MM.1S (cell line): ENCODE results near the gene TET2.

Experiments used
- EZH2 ChIP-seq: fragments of 300-600 bp; sonication (generic); optimal IDR thresholded peaks from 2 replicates; pipeline ENCODE3; 2017; ENCODE audit warnings: low read depth, mild to moderate bottlenecking, antibody characterized with exemption, low read length, mixed read lengths
- TF ChIP-seq, protein P1 (sequence below): fragments of 300-600 bp; sonication (generic); IDR thresholded peaks from 2 replicates; pipeline ENCODE4 v1.5.1; 2016; ENCODE audit warnings: antibody characterized with exemption, low read length, mixed read lengths

DNA sequence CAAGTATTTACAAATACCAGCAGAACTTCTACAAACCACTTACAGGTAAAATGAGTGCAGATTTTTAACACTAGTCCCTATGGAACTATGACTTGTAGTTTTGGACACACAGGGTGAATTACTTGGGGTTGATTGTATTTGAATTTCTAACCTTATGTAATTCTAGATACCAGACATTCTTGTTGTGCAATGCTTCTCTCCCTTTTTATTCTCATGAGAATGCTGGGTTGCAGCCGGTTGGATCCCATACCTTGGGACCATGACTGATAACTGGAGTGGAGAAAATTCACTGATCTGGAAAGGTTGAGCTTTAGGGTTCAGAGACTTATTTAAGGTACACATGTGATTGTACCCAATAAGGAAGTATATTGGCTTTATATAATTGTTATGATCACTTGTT, 8.8 kb downstream of the TET2 start:
- TF ChIP-seq, protein P1, sequence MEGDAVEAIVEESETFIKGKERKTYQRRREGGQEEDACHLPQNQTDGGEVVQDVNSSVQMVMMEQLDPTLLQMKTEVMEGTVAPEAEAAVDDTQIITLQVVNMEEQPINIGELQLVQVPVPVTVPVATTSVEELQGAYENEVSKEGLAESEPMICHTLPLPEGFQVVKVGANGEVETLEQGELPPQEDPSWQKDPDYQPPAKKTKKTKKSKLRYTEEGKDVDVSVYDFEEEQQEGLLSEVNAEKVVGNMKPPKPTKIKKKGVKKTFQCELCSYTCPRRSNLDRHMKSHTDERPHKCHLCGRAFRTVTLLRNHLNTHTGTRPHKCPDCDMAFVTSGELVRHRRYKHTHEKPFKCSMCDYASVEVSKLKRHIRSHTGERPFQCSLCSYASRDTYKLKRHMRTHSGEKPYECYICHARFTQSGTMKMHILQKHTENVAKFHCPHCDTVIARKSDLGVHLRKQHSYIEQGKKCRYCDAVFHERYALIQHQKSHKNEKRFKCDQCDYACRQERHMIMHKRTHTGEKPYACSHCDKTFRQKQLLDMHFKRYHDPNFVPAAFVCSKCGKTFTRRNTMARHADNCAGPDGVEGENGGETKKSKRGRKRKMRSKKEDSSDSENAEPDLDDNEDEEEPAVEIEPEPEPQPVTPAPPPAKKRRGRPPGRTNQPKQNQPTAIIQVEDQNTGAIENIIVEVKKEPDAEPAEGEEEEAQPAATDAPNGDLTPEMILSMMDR = no peak
- TF ChIP-seq EZH2 = no peak
